HepG2 (cell line): ENCODE measurements around the gene C1QB. TPM values are rescaled to one million over a fixed set of nuclear protein-coding genes. Genes with fewer than 3 reads are reported as not detected.

ENCODE experiments used
- ATAC-seq: fragments of 200-7000 bp; cut with Tn5 transposase; 3 replicates; pipeline ENCODE4 v1.9.1; 2020; ENCODE audit warnings: mild to moderate bottlenecking, moderate library complexity
- BruUV-seq: library from RNA; stranded (reverse); fragments of 400-500 nt; replicated peaks from 2 replicates; lab custom pipeline; 2021; lab: Mats Ljungman, UMichigan
- CTCF ChIA-PET: fragments of 300-600 bp; formaldehyde crosslinking; extraction: SDS; loops from one replicate; lab custom pipeline; 2021; ENCODE audit warnings: low total read pairs, inconsistent platforms, low intra/inter-chr PET ratio; lab: Yijun Ruan, JAX
- POLR2A ChIA-PET: fragments of 350-600 bp; sonication (Branson Sonifier 250); formaldehyde crosslinking; loops from one replicate; lab custom pipeline; 2020; ENCODE audit warnings: antibody characterized with exemption, inconsistent platforms; lab: Yijun Ruan, JAX
- DNase-seq: peaks from one replicate; pipeline ENCODE4 v3.0.0-alpha.2; 2015; ENCODE audit warnings: low spot score
- FAIRE-seq: peaks from 3 replicates; lab custom pipeline; 2011; peaks lifted over from hg19 to GRCh38; lab: Jason Lieb, UNC
- H2AFZ ChIP-seq: one replicate; pipeline ENCODE4 v1.6.1; 2011; ENCODE audit warnings: low read length, inconsistent platforms
- H3K27ac ChIP-seq: fragments of 300-600 bp; 3 replicates; pipeline ENCODE4 v1.8.0; 2011; ENCODE audit warnings: mixed run types, mild to moderate bottlenecking, mixed read lengths, low read length, inconsistent platforms; ENCODE audit not compliant: insufficient read depth; ENCODE audit errors: extremely low read length
- H3K27me3 ChIP-seq, 2 experiments: fragments of 200-600 bp in 1 of 2; 2 replicates in 1 of 2; 3 replicates in 1 of 2; pipeline versions ENCODE4 v1.6.0 to v1.8.0; 2011; ENCODE audit warnings: low read length in 2 of 2, mild to moderate bottlenecking in 2 of 2, moderate library complexity in 2 of 2, inconsistent platforms in 1 of 2; ENCODE audit not compliant: insufficient read depth in 2 of 2, control insufficient read depth in 1 of 2
- H3K36me3 ChIP-seq, 2 experiments: fragments of 200-600 bp in 1 of 2; replicated peaks in 1 of 2; 2 replicates in 1 of 2; 3 replicates in 1 of 2; pipeline versions ENCODE4 v1.5.1 to v1.8.0; 2011; ENCODE audit warnings: low read length in 2 of 2, inconsistent platforms in 1 of 2; ENCODE audit not compliant: insufficient read depth in 2 of 2, control insufficient read depth in 1 of 2
- H3K4me1 ChIP-seq: 2 replicates; pipeline ENCODE4 v1.5.1; 2012; ENCODE audit warnings: low read length, inconsistent platforms; ENCODE audit not compliant: insufficient read depth
- H3K4me2 ChIP-seq: 2 replicates; pipeline ENCODE4 v1.6.0; 2011; ENCODE audit warnings: low read depth, low read length, inconsistent platforms
- H3K4me3 ChIP-seq, 3 experiments: fragments of 200-600 bp in 1 of 3; sonication (generic), shearing (Covaris generic) in 1 of 3; replicated peaks in 1 of 3; 2 replicates each; pipeline ENCODE4 v1.5.1; 2011 to 2016; ENCODE audit warnings: low read length in 3 of 3, inconsistent platforms in 2 of 3, low read depth in 2 of 3, mild to moderate bottlenecking in 2 of 3, control low read depth in 1 of 3, mixed read lengths in 1 of 3; ENCODE audit not compliant: insufficient read depth in 1 of 3
- H3K79me2 ChIP-seq: one replicate; pipeline ENCODE4 v1.6.1; 2011; ENCODE audit warnings: low read length, inconsistent platforms; ENCODE audit not compliant: insufficient read depth
- H3K9ac ChIP-seq: 2 replicates; pipeline ENCODE4 v1.6.0; 2011; ENCODE audit warnings: mild to moderate bottlenecking, low read depth, low read length, inconsistent platforms; ENCODE audit not compliant: insufficient read depth
- H3K9me3 ChIP-seq: 2 replicates; pipeline ENCODE4 v1.5.1; 2012; ENCODE audit warnings: mild to moderate bottlenecking, low read length
- H4K20me1 ChIP-seq: 2 replicates; pipeline ENCODE4 v1.6.0; 2011; ENCODE audit warnings: inconsistent platforms, mild to moderate bottlenecking, low read length, moderate library complexity; ENCODE audit not compliant: insufficient read depth
- FOXJ3 ChIP-seq: sonication (generic); formaldehyde crosslinking; IDR thresholded peaks from 2 replicates; pipeline ENCODE4 v1.4.0; 2020; ENCODE audit warnings: missing genetic modification reagents, mild to moderate bottlenecking, borderline replicate concordance
- RBAK ChIP-seq: sonication (generic); formaldehyde crosslinking; IDR thresholded peaks from 2 replicates; pipeline ENCODE4 v1.5.1; 2020; ENCODE audit warnings: mild to moderate bottlenecking, missing genetic modification reagents
- ZBED4 ChIP-seq: sonication (generic); formaldehyde crosslinking; IDR thresholded peaks from 2 replicates; pipeline ENCODE4 v1.4.0; 2020; ENCODE audit warnings: missing genetic modification reagents, borderline replicate concordance
- ZBTB2 ChIP-seq: sonication (generic); formaldehyde crosslinking; IDR thresholded peaks from 2 replicates; pipeline ENCODE4 v1.8.0; 2022; ENCODE audit warnings: low read depth, missing genetic modification reagents
- ZNF280D ChIP-seq: sonication (generic); formaldehyde crosslinking; IDR thresholded peaks from 2 replicates; pipeline ENCODE4 v1.5.1; 2020; ENCODE audit warnings: mild to moderate bottlenecking, missing genetic modification reagents
- WGBS: methylation state at CpG from one replicate; pipeline ENCODE4 v1.1.6; 2017; ENCODE audit warnings: low lambda C conversion rate; 5-methylcytosine and 5-hydroxymethylcytosine counted together
- in situ Hi-C: cut with HindIII; loops from 2 replicates; pipeline ENCODE4 v1.10.0; 2017; ENCODE audit warnings: low pct_unique_long_range_greater_than_20kb; ENCODE audit not compliant: extremely low pct_ligation_motif_present
- intact Hi-C: fragments of 100-400 bp; cut with micrococcal nuclease; formaldehyde crosslinking; loops from one replicate; pipeline ENCODE4 v1.10.0; 2022; ENCODE audit not compliant: unreplicated experiment
- polyA plus RNA-seq, 8 experiments: library from polyadenylated mRNA; depleted of rRNA in 3 of 8; stranded (reverse) in 7 of 8; unstranded in 1 of 8; fragments of >200 nt; fragmentation: Illumina TruSeq in 4 of 8; extraction: Trizol in 4 of 8; gene quantifications; 2 replicates each; pipeline versions ENCODE4 v1.2.1 to v1.2.3, GENCODE V29; 2011 to 2016; ENCODE audit warnings: low read depth in 4 of 8, missing spikeins in 1 of 8, mixed read lengths in 1 of 8; ENCODE audit not compliant: insufficient read depth in 1 of 8
- total RNA-seq, 5 experiments: library from RNA; depleted of rRNA; stranded (reverse); fragments of >200 nt; fragmentation: Illumina TruSeq; extraction: Trizol; gene quantifications; 2 replicates each; pipeline ENCODE4 v1.2.3, GENCODE V29; 2016; ENCODE audit warnings: low read depth in 1 of 5

The C1QB gene
- total and polyA plus RNA-seq, 2 of the 13 experiments (the other 11 are each of a cell fraction or from before 2014, with no cell fraction given), result not detected

GRCh38 chr1:22683547-22683946 lies 30.5 kb downstream of the C1QB start:
- intact Hi-C loops (no loop called here), in situ Hi-C loops (no loop called here)
- POLR2A ChIA-PET, result no interaction called here
- H3K36me3 ChIP-seq, result no peaks in the 10 kb centered on the region
- no peak overlapping the region for H3K9ac ChIP-seq
- no peak for DNase-seq
- no peaks in the 10 kb centered on the region for H3K9me3 ChIP-seq
- ATAC-seq, result no peak
- H3K4me1 ChIP-seq, result 0 out of 2 replicates have a peak, but pooled peaks cover 5% of the 10 kb centered on the region
- H3K4me3 ChIP-seq, result no peak overlapping the region
- no TSS peak for BruUV-seq
- H2AFZ ChIP-seq, result no peak overlapping the region
- H3K79me2 ChIP-seq, result no peaks in the 10 kb centered on the region
- CTCF ChIA-PET, result no interaction called here
- no peak for TF ChIP-seq RBAK
- TF ChIP-seq, all 625 proteins: peak for 0
- Histone ChIP-seq H3K4me2 (no peak overlapping the region), H4K20me1 (no peaks in the 10 kb centered on the region), H3K27ac (no peak overlapping the region), H3K27me3 (peaks cover 0 to 4% of the 10 kb centered on the region in 2 experiments; a peak in 1 of 5 replicates)
- no peak for FAIRE-seq
- WGBS, result 27% methylated on average over 1 of the region's 1 CpG

- CTCF ChIA-PET, result no interaction called here
- 50% methylated on average over 10 of the region's 10 CpGs for WGBS
- H4K20me1 ChIP-seq, result no peaks in the 10 kb centered on the region
- no peak overlapping the region for H2AFZ ChIP-seq
- POLR2A ChIA-PET, result no interaction called here
- in situ Hi-C loops (no loop called here), intact Hi-C loops (no loop called here)
- H3K9ac ChIP-seq, result no peak overlapping the region
- no peak overlapping the region for H3K27ac ChIP-seq
- H3K36me3 ChIP-seq, result no peaks in the 10 kb centered on the region
- no peaks in the 10 kb centered on the region for H3K79me2 ChIP-seq
- no peak overlapping the region for H3K4me2 ChIP-seq
- BruUV-seq, result no TSS peak
- 0 out of 2 replicates have a peak, but pooled peaks cover 1% of the 10 kb centered on the region for H3K4me1 ChIP-seq
- no peak overlapping the region for H3K4me3 ChIP-seq
- ATAC-seq, result no peak
- H3K27me3 ChIP-seq, result peaks cover 0 to 10% of the 10 kb centered on the region in 2 experiments; a peak in 1 of 5 replicates
- H3K9me3 ChIP-seq, result no peaks in the 10 kb centered on the region
- FAIRE-seq, result no peak
- no peak for DNase-seq
- TF ChIP-seq ZNF280D, result no peak
- TF ChIP-seq ZBTB2 (CRISPR knock-in tag), result no peak
- TF ChIP-seq FOXJ3, result no peak
- TF ChIP-seq ZBED4 (CRISPR knock-in tag), result no peak
Measured at GRCh38 chr1:22685591-22686059, 32.6 kb downstream of the C1QB start.
